ENCODE results near the gene THBS1.

The THBS1 gene

DNA sequence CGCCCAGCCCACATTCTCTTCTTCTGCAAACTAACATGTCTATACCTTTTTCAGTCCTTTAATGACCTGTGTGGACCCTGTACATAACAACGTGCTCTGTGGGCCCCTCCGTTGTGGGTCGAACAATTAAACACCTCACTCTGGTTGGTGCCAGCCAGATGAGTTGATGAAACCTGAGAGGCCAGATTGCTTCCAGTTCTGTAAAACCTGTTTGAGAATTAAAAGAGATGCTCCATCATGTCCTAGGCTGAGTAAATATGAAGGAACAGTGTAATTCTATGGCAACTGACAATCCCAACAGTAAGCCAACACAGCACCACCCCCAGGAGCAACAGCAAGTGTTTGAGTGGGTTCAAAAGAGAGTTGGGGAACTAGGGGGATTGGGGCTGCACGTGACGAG, 5.7 kb upstream of the THBS1 start:
- Histone ChIP-seq H3K79me2 (no peaks in the 10 kb centered on the region), H3K4me2 (ENCODE audit: low read length) (no peak overlapping the region), H2AFZ (no peak overlapping the region), H3K27me3 (ENCODE audit: control insufficient read depth, insufficient read depth, low read length) (no peaks in the 10 kb centered on the region), H3K4me3 (ENCODE audit: low read depth, low read length) (no peak overlapping the region), H3K27ac (no peak overlapping the region), H3K9ac (no peak overlapping the region), H3K9me3 (ENCODE audit: control insufficient read depth, low read length) (no peaks in the 10 kb centered on the region), H3K36me3 (ENCODE audit: control insufficient read depth, insufficient read depth, low read length) (no peaks in the 10 kb centered on the region), H3K4me1 (no peaks in the 10 kb centered on the region)
- no peak for TF ChIP-seq CTCF (IDR thresholded peaks at IDR 0.05)

DNA sequence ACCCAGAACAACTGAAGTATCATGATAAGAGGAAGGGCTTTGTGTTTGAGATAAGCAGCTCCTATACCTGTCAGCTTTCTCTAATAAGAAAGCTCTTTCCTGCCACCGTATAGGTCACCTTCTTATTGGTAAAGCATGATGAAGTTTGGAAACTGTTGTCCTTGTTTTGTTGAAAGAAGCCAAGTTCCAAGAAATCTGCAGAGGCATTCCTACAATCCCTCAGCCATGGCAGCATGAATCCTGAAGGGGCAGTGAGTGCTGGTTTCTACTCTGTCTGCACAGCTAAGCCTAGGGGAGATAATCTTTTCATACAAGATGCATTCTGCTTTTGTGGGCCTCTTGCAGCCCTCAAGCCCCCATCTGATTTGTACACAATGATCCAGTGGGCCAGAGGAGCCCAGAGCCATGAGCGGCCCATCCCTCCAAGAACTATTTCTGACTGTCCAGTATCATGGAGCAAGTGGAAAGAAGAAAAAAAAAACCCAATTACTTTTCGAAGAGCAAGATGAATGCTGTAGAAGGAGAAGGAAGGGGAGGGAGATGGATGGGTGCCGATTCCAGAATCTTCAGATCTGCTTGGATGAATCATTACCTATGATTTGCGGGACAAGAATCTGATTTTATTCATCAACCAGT, 1.9 kb upstream of the THBS1 start:
- no peak overlapping the region for H3K4me2 ChIP-seq (ENCODE audit: low read length)
- H2AFZ ChIP-seq: no peak overlapping the region
- no peak for TF ChIP-seq CTCF (IDR thresholded peaks at IDR 0.05)
- H3K9ac ChIP-seq: no peak overlapping the region
- no peaks in the 10 kb centered on the region for H3K27me3 ChIP-seq (ENCODE audit: control insufficient read depth, insufficient read depth, low read length)
- no peaks in the 10 kb centered on the region for H3K4me1 ChIP-seq
- no peaks in the 10 kb centered on the region for H3K79me2 ChIP-seq
- no peaks in the 10 kb centered on the region for H3K36me3 ChIP-seq (ENCODE audit: control insufficient read depth, insufficient read depth, low read length)
- no peak overlapping the region for H3K4me3 ChIP-seq (ENCODE audit: low read depth, low read length)
- H3K27ac ChIP-seq: no peak overlapping the region
- no peaks in the 10 kb centered on the region for H3K9me3 ChIP-seq (ENCODE audit: control insufficient read depth, low read length)

- no peaks in the 10 kb centered on the region for H3K9me3 ChIP-seq (ENCODE audit: control insufficient read depth, low read length)
- peak overlapping the region; percentile 58 for H3K4me3 ChIP-seq (ENCODE audit: low read depth, low read length)
- H3K27me3 ChIP-seq (ENCODE audit: control insufficient read depth, insufficient read depth, low read length): no peaks in the 10 kb centered on the region
- H3K4me1 ChIP-seq: no peaks in the 10 kb centered on the region
- no peaks in the 10 kb centered on the region for H3K79me2 ChIP-seq
- TF ChIP-seq CTCF (IDR thresholded peaks at IDR 0.05): no peak
- H3K9ac ChIP-seq: no peak overlapping the region
- H3K27ac ChIP-seq: no peak overlapping the region
- H2AFZ ChIP-seq: peak overlapping the region; percentile 19
- H3K36me3 ChIP-seq (ENCODE audit: control insufficient read depth, insufficient read depth, low read length): no peaks in the 10 kb centered on the region
- peak overlapping the region; percentile 61 for H3K4me2 ChIP-seq (ENCODE audit: low read length)
These were observed 1.3 kb upstream of the THBS1 start for GRCh38 chr15:39579487-39580116.

GRCh38 chr15:39580117-39580484, 778 bp upstream of the THBS1 start:
- Histone ChIP-seq H3K27me3 (ENCODE audit: control insufficient read depth, insufficient read depth, low read length) (no peaks in the 10 kb centered on the region), H2AFZ (peak overlapping the region; percentile 19), H3K79me2 (no peaks in the 10 kb centered on the region), H3K36me3 (ENCODE audit: control insufficient read depth, insufficient read depth, low read length) (no peaks in the 10 kb centered on the region), H3K4me2 (ENCODE audit: low read length) (peak overlapping the region; percentile 61), H3K4me1 (no peaks in the 10 kb centered on the region), H3K27ac (no peak overlapping the region), H3K9me3 (ENCODE audit: control insufficient read depth, low read length) (no peaks in the 10 kb centered on the region), H3K4me3 (ENCODE audit: low read depth, low read length) (peak overlapping the region; percentile 58), H3K9ac (no peak overlapping the region)
- TF ChIP-seq CTCF (IDR thresholded peaks at IDR 0.05): peak; percentile 78

All from parathyroid adenoma (tissue), 2 donors.